Right renal pelvis (tissue), 4 donors: ENCODE results near the gene EPHA5. TPM values are rescaled to one million over a fixed set of nuclear protein-coding genes. Genes with fewer than 3 reads are reported as not detected.
"Not testable (repeated sequence)": the region's sequence is repeated elsewhere in the genome, so short reads cannot be mapped to it uniquely, and the experiment has no call there.

Experiments
- DNase-seq, 4 donors: peaks; one replicate each; pipeline ENCODE4 v3.0.0-alpha.2; 2013; ENCODE audit warnings: low read depth in 4 of 4, low spot score in 3 of 4, missing footprints in 1 of 4
- polyA plus RNA-seq, 4 donors: library from polyadenylated mRNA; unstranded; fragments of 120-200 nt; gene quantifications; one replicate each; pipeline ENCODE4 v1.2.1, GENCODE V29; 2013; ENCODE audit not compliant: insufficient read length in 4 of 4

The EPHA5 gene
- polyA plus RNA-seq, 4 donors, result 0.40 to 0.67 (median 0.57) TPM

DNA sequence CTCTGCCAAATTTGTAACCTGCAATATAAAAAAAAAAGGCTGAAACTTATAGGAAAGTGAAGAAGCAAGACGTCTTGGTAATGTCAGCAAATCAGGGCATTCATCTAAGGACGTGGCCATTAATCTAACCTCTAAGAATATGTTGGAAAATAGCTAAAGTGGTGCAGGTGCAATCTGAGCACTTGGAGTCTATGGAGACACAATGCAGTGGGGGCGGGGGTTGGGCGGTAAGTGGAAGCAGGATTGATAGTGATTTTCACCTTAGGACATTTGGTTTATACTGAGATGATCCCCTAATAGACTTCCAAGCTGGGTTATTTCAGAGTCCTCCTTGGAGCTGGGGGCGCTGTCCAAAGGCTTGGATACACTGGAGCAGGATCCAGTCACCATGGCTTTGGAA lies 283.4 kb downstream of the EPHA5 start:
- no peak for DNase-seq

DNA sequence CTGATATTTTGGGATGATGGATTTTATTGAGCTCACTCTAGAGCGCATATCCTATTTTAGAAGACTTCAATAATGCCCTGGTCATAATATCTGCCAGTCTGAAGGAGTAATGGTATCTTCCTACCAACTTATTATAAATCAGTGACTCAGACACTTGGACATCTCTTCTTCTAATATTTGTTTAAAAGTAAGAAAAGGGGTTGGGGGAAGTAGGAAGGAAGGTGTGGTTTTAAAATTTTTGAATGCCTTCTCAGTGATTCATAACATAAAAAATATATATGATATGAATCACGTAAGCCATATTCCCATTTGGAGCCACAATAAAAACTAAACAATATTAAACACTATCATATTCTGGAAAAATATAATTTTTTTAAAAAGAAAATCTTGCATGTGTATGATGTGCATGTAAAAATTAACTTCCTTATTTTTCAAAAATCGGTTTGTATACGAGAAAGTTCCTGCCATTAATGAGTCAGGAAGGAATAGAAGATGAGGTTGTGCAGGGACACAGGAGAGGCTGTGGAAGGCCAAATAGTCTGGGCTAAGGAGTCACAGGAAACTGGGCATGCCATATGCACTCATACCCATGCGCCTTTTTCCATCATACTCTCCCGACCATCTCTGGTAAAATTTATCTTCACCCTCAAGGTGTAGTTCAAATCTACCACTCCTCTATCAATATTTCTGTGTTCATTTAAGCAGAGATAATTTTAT lies 286.5 kb downstream of the EPHA5 start:
- DNase-seq, result no peak

- DNase-seq, result no peak
Observed at GRCh38 chr4:65381648-65382047, 288.6 kb downstream of the EPHA5 start.

- no peak for DNase-seq
Observed at GRCh38 chr4:65370709-65371108, 299.6 kb downstream of the EPHA5 start.

- no peak for DNase-seq
Observed at GRCh38 chr4:65367306-65367705, 303.0 kb downstream of the EPHA5 start.

GRCh38 chr4:65358914-65359313 lies 311.4 kb downstream of the EPHA5 start:
- DNase-seq, result no peak

DNA sequence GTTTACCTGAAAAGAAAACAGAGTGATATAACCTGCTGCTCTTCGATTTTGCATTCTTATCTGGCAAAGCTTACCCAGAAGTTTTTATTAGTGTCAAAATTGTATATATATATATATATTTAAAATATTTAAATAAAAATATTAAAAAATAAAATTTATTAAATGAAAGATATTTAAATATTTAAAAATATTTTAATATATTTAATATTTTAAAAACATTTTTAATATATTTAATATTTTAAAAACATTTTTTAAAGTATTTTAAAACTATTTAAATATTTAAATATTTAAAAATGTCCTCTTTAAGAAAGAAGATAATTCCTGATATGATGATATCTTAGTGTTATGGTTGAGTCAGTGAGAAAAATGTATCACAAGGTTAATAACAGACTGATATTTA lies 317.2 kb downstream of the EPHA5 start:
- no peak for DNase-seq

DNA sequence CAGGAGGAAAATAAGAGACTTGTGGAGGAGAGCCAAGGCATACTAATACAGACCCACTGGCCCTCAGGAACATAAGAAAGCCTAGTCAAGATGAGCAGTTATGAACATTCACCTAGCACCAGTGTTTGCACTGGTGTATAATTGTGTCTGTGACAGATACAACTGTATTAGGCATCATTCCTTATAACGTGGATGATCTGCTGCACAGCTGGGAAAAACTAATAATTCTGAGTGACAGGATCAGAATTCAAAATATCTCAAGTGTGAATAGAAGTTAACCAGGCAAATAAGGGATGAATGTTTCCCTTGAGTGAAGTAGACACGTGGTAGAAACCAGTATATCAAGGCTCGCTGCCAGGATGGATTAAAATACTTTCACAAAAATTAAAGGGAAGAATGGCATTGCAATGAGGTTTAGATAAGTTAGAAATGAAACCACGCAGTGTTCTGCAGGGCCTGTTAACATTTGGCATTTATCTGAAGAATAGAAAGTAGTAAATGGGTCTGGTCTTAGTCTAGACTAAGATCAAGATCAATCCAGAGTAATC lies 325.9 kb downstream of the EPHA5 start:
- no peak for DNase-seq

DNA sequence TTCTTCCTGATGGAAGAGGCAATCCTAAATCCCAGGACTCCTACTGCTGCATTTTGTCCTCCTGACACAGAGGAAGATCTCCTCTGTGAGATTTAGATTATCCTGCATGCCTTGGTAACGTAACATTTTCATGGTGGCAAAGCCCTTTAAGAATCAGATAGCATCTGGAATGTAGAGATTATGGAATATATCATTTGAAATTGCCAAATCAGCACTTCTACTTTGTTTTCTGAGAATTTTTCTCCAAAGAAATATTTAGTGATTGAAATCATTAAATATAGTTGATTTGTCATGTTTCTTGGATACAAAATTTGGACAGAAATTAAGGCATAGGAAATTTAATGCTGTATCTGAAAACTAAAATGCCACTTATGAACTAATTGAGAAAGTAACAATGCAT lies 326.9 kb downstream of the EPHA5 start:
- DNase-seq, result no peak

GRCh38 chr4:65341557-65341956 lies 328.7 kb downstream of the EPHA5 start:
- no peak for DNase-seq

DNA sequence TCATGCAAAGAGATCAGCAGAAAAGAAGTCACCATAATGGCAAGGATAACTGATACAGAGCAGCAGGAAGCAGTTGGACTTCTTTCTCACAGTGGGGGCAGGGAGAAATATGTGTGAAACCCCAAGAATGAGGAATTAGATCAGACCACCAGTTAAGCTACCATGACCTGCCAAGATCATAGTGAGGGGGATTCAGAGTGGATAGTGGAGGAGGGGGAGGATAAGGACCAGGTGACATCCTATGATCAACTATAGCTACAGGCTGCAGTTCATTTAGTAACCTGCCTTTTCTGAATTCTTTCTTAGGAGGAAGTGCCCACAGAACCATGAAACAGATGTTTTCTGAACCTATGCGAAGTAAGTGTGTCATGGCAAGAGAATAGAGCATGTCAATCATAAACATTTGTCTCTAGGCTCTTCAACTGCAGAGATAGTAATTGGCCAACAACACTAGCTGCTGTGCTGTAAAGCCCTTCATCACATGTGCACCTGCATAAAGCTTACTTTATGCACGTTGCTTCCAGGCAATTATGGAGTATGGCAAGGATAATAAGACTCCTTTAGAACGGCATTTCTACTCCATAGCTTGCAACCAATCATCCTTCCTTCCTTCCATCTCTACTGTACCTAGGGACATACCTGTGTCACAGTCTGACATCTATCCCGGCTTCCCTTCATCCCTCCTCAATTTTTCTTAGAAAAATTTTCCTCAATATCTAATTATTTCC lies 329.7 kb downstream of the EPHA5 start:
- no peak for DNase-seq

- no peak for DNase-seq
Observed at GRCh38 chr4:65337371-65337770, 332.9 kb downstream of the EPHA5 start.

- DNase-seq, result no peak
Observed at GRCh38 chr4:65336465-65336864, 333.8 kb downstream of the EPHA5 start.

- DNase-seq, result no peak
Observed at GRCh38 chr4:65316534-65316933, 353.8 kb downstream of the EPHA5 start.

DNA sequence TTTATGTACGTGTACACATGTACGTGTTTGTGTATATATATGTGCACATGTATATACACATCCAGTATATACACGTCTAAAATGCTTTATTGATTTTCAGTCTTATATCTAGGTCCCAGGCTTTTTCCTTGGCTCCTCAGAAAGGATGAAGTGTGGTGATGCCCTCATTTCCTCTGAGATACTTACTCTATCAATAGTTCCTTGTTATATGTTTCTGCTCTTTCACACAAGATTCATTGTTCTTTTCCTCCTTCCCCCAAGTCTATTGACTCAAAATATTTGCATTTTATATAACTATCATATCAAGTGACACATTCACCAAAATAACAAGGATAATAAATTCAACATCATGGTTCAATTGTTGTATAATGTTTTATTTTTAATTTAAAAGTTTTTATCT lies 359.2 kb downstream of the EPHA5 start:
- no peak for DNase-seq

GRCh38 chr4:65310586-65310985 lies 359.7 kb downstream of the EPHA5 start:
- no peak for DNase-seq

- DNase-seq, result not testable (repeated sequence)
Observed at GRCh38 chr4:65308626-65309025, 361.7 kb downstream of the EPHA5 start.

DNA sequence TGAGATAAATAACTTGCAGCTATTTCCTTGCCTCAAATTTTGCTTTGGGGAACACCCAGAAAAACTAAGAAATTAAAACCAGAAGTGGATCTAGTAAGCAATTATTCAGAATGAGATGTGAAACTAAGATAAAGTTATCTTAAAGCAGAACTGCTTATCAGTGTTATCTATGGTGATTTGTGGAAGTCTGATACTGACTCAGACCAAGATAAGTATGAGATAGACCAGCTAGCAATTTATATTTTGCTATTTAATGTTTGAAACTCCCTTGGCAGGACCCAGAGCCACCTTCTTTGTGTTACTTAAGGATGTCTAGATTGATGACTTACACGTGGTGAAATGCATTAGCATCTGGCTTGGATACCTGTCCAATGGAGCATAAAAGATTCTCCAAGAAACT lies 368.1 kb downstream of the EPHA5 start:
- DNase-seq, result no peak

- DNase-seq, result no peak
Observed at GRCh38 chr4:65296246-65296645, 374.0 kb downstream of the EPHA5 start.

DNA sequence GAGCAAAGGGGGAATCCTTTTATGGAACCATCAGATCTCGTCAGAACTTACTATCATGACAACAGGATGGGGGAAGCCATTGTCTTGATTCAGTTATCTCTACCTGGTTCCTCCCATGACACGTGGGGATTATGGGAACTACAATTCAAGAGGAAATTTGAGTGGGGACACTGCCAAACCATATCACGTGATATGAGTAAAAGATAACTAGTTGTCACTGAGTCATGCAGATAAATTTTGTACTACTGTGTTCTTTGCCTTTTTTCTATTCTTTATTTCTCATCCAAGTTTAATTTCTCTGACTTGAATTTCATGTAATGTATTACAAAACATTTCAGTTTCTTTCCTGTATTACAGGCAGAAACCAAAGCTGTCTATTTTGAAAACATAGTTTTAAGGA lies 383.2 kb downstream of the EPHA5 start:
- DNase-seq, result no peak
